GM21528 (cell line): ENCODE results near the gene ABR.
"Not testable (repeated sequence)": the region's sequence is repeated elsewhere in the genome, so short reads cannot be mapped to it uniquely, and the experiment has no call there.

Experiments
- ATAC-seq: cut with Tn5 transposase; IDR thresholded peaks from one replicate; pipeline ENCODE4 v1.9.1; 2021; ENCODE audit warnings: mild to moderate bottlenecking, moderate library complexity; ENCODE audit not compliant: unreplicated experiment, low FRiP score

ABR gene

DNA sequence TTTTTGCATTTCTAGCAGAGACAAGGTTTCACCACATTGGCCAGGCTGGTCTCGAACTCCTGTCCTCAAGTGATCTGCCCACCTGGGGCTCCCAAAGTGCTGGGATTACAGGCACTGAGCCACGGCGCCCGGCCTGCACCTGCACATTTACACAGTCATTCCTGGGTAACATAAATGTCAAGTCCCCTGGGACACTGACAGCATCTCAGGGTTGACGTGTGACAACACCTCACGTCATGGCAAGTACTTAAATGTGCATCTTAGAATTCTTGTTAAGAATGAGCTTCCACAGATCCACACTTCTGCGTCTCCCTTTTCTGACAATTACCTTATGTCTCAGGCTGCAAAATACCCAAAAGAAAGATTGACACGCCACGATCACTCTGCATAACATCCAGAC lies 80.5 kb downstream of the ABR start:
- no peak for ATAC-seq

DNA sequence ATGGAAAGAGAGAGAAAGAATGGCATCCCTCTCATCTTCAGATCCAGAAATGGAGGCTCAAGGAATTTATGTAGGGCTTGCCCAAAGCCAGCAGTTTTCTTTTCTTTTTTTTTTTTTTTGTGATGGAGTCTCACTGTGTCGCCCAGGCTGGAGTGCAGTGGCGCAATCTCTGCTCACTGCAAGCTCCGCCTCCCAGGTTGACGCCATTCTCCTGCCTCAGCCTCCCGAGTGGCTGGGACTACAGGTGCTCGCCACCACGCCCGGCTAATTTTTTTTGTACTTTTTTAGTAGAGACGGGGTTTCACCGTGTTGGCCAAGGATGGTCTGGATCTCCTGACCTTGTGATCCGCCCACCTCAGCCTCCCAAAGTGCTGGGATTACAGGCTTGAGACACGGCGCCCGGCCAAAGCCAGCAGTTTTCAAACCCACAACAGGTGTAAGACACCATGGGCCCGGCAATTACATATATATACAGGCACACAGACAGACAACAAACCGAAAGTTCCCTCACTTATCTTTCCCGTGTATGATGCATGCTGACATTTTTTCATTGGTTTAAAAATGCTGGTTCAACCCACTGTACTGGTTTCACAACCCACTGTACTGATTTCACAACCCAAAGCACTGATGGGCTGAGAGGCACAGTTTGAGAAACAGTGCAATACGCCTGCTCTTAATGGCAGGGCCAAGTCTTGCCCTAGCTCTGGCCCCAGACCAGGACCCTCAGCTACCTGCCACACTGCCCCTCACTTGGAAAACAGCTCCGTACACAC lies 81.6 kb downstream of the ABR start:
- not testable (repeated sequence) for ATAC-seq

DNA sequence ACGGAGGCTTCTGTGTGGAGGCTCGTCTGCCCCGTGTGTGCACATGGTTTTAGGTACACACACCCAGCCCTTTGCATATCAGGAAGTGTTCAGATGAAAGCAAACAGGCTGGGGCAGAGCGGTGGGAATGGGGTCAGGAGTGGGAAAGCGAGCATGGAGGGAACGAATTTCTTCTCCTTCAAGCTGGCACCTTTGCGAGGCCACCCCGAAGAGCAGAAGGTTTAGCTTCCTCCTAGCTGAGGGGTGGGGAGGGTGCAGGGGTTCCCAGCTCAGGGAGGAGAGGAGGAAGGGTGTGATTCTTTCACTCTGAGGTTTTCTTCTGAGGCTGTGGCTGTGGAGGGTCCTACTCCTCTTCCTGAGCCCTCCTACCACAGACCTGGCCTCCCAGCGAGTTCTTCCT lies 83.6 kb downstream of the ABR start:
- ATAC-seq: no peak

DNA sequence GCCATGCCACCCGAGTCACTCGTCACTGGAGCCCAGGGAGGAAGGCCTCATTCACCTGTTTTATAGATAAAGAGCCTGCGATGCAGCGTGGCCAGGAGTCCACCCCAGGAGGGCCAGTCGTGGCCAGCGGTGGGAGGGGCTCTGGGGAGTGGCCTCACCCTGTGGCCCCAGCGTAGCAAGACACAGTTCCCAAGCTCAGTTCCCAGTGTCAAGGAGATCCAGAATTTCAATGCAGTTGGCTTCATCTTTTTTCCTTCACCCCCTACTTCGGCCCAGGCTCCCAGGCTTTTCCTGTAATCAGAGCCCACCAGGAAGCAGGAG lies 84.0 kb downstream of the ABR start:
- ATAC-seq: no peak

DNA sequence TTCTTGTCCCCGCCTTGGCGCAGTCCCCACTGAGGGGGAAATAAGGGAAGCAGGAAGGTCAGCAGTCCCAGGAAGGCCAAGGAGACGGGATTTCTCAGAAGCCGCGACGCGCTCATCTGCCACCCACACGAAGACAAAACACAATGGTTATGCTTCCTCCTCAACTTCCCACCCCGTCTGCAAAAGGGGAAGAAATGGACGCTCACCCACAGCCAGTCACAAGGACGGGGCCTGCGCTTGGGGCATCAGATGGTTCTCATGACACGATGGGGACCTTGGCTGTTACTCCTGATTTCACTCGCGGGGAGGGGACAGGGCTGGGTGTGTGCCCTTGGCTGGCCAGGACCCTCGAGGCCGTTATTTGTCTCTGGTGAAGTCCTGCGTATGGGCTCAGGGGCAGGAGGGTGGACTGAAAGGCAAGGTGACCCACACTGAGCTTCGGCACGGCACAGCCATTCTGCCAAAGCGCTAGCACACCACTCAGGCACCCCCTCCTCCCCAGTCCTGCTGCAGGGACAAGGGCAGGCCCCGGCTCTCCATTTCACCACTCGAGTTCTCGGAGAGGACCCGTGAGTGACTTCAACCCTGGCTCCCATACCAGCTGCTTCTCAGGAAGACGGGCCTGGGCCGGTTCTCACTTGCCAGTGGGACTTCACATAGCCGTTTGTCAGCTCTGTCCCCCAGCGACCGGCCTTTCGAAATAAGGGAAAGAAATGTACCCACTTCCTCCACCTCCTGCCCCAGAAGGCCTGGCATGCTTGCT lies 84.5 kb downstream of the ABR start:
- no peak for ATAC-seq

DNA sequence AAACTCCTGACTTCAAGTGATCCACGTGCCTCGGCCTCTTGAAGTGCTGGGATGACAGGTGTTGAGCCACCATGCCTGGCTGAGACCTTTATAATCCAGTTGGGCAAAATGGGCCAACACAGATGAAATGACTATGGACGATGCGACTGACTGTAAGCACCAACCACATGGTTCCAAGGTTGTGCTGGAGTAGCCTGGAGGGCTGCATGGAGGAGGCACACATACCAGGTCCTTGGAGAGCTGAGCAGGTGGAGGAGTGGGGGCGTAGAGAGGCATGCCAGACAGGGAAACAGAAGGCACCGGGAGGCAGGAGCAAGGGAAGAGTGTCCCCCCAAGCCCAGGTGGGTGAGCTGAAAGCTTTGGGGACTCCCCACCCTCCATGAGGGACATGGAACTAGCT lies 85.2 kb downstream of the ABR start:
- ATAC-seq: no peak

DNA sequence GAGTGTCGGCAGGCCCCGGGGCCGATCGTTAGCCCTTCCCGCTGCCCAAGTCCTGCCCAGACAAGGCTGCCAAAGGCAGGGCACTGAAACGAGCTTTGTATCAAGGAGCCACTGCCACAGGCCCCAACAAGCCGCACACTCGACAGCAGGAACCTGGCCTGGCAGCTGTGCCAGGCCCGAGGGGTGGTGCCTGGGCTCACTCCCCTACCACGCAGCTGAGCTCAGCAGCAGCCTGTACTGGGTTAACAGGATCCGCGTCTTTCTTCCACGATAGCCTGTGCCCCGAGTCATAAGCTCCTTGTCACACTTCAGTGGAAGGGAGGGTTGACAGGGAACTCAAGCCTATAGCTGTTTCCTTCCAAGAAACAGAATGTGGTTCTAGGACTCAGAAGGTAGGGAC lies 87.9 kb downstream of the ABR start:
- ATAC-seq: no peak

DNA sequence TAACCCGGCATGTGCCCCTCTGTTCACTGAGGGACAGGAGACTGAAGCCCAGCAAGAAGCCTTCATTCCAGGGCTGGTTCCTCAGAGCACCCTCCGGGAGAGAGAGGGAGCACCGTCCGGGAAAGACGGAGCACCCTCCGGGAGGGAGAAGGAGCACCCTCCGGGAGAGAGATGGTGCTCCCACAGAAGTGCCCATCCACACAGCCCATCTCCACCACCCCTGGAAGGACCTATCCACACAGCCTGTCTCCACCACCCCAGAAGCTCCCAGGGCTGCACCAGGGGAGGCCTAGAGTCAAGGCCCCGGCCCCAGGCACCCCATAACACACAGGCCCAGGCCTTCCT lies 88.6 kb downstream of the ABR start:
- ATAC-seq: no peak

DNA sequence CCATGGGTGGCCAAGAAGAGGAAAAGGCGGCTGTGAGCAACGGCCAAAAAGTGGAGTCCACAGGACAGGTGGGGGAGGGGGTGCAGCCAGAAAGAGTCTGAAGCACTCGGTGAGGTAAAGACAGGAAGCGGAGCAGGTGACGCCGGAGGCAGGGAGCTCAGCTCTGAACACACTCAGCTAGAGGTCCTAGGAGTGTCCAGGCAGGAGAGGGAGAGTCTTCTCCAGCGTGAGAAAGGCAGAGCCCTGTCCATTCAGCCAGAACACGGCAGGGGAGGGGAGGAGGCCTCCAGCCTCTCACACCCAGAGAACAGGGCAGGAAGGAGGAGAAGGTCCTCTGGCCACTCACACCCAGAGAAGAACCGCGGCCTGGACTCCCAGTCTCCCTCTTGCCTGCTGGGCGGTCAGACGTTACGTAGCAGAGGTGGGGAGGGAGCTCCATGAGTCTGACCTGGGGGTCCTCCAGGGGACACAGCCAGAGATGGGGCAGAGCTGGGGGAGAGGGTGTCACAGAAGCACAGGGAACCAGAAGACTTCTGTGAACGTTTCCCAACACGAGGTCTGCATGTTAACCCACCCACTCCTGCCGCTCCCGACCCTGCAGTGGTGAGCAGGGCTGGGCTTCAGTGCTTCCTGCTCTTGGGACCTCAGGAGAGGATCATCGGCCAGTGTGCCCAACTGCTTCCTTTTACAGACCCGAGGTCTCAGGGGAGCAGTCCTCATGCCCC lies 89.2 kb downstream of the ABR start:
- ATAC-seq: no peak

DNA sequence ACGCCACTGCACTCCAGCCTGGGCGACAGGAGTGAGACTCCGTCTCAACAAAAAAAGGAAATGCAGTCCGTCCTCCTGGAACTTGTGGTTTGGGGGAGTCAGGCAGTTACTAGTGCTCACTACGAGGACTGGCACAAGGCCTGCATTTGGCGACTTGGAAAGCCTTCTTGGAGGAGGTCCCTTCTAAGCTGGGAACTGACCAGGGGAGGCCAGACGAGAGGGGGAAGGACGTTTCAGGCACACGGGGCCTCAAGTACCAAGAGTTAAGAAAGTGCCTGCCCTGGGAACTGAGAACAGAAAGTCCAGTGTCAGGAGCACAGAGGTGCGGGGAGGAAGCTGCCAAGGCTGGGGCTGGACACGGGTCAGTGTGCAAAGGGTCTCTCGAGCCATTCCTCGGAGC lies 89.9 kb downstream of the ABR start:
- no peak for ATAC-seq

DNA sequence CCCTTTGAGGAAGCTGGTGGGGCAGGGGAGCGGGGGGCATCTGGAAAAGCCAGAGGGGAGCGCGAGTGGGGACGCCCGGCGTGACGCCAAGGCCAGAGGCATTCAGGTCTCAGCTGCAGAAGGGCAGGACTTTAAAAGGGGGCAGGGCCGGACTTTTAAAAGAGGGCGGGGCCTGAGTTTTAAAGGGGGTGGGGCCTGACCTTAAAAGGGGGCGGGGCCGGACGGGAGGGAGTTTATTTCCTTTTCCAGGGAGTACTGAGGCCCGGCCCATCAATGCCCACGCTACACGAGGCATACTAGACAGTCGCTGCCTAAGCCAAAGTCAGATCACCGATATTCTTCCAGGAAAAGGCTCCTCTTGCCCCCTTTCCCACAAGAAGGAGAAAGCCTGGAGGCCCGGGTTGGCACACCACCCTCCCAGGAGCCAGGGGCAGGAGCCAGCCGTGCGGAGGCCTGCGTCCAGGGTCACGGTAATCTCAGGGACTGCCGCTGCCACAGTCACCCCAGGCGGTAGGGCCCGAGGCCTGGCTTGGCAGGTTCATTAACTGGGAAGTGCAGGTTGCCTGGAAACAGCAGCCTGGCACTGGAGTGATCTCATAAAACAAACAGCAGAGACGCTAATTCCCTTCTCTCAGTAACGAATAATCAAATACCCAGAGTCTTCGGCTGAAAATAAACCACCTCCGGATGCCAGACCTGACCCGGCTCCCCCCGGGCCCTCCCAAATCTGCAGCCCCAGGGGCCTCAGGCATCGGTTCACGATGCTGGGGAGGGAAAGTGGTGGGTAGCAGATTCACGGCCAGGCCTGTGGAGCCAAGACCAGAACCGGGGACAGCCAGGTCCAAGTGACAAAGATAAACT lies 92.2 kb downstream of the ABR start:
- no peak for ATAC-seq

DNA sequence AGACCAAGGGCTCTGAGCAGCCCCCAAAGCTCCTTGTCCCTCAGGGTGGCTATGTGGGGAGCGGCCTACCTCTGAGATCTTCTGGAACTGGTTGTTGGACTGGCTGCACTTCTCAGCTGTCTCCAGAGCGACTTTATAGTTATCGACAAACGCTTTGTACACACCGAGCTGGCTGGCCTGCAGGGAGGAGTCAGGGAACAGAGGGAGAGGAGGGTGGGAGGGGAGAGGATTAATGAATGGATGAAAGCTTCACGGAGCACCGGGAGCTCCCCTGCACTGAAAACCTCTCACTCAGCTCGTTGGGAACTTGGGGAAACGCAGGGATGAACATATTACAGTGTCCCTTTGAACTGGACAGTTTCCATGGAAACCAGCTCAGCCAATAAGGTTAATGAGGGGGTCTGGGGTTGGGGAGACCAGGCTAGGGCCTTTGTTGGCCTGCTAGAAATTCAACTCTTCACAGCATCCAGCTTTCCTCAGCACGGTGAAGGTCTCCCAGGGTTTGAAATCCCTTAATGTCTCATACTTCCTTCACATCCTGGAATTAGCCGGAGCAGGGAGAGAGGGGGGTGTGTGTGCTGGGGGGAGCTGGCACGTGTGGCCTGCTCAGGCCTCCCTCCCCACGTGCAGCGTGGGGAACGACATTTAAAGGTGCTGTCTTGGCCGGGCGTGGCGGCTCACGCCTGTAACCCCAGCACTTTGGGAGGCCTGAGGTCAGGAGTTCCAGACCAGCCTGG lies 96.2 kb downstream of the ABR start:
- ATAC-seq: no peak

DNA sequence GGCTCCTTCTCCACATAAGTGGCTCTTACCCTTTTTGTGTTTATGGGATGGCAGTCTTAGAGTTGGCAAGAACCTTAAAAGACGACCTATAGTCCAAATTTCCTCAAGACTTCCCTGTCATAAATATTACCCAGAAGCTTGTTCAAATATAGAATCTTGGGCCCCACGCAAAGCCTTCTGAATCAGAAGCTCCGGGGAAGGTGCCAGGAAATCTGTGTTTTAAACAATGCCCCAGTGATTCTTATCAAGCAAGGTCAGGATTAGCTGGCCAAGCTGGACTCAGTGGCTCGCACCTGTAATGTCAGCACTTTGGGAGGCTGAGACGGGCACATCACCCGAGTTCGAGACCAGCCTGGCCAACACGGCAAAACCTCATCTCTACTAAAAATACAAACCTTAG lies 97.2 kb downstream of the ABR start:
- no peak for ATAC-seq

DNA sequence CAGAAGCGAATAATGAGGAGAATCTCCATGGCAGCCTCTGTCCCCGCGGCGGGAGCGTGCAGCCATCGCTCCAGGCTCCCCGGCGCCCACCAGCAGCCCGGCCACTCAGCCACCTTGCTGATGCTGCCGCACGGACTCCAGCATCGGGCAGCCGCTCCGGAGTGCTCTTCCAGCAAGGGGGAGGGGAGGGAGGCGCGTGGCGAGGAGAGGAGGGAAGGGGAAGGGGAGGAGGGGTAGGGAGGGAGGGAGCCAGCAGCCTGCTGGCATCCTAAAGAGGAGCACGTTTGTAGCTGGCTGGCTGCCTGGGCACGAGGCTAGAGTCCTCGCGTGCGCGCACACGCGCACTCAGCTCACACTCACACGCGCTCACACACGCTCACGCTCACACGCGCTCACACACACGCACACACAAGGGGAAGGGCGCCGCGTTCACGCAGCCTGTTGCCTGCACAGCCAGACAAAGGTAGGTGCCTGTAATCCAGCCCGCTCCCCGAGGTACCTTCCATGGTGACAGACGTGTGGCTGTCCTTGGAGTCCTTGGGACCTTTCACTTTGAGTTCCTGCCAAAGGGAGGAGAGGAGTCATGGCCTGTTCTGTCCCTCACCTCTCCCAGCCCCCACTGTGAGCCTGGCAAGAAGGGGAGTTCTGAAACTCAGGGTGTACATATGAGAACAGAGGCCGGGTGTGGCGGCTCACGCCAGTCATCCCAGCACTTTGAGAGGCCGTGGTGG lies 100.8 kb downstream of the ABR start:
- ATAC-seq: no peak

DNA sequence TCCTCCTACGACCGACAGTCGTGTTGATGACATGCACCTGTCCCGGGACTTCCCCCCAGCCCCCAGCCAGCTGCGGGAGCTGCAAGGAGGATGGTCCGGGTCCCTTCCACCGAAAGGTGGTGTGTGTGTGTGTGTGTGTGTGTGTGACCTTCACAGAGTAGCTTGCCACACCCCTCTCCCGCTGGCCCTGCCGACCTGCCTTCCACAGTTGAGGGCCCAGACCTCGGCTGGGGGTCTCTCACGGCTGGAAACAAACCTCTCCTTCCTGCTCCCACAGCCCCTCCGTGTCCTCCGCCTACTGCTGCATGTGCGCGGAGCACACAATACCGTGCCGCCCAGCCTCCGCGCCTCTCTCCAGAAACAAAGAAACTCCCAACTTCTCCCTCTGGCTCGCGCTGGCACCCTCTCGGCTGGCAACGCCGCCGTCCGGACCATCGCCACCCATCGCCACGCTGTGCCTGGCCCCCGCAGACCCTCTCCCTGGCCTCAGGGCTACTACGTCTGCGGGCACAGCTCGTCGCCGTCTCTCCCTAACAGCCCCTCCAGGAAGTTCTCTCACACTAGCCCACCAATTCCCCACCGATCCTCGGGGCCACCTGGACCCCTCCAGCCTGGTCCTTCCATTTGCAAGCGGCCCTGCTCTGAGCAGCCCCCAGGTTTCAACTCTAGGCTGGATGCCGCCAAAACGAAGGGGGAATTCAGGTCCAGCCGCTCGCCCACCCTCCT lies 101.6 kb downstream of the ABR start:
- no peak for ATAC-seq

DNA sequence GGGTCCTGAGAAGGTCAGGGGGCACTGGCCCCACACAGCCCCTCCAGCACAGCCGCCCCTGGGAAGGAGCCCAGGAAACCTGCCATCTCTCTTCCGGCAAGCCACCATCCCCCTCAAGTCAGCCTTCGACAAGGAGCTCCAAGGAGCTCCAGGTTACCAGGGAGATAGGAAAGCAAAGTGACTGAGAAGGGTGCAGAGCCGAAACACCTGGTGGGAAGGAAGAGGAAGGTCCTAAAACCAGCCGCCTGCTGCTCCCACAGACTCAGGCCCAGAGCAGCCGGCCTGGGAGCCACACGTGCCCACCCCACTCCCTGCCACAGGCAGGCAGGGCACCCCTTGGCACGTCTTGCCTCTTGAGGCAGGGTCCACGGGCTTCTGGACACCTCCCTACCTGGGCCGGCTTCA lies 102.2 kb downstream of the ABR start:
- no peak for ATAC-seq

DNA sequence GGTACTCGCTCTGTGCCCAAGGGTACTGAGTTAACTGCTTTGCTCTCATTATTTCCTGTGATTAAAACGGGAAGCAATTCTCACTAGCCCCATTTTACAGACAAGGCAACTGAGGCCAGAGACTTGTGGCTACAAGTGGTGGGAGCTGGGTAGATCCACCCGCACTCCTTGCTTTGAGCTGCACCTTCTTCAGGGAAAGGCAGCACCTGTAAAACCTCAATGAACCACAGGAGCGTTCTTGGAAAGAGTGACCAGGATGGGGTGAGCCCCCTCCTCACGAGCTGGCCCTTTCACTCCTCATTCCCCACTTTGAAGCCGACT lies 102.8 kb downstream of the ABR start:
- ATAC-seq: no peak

DNA sequence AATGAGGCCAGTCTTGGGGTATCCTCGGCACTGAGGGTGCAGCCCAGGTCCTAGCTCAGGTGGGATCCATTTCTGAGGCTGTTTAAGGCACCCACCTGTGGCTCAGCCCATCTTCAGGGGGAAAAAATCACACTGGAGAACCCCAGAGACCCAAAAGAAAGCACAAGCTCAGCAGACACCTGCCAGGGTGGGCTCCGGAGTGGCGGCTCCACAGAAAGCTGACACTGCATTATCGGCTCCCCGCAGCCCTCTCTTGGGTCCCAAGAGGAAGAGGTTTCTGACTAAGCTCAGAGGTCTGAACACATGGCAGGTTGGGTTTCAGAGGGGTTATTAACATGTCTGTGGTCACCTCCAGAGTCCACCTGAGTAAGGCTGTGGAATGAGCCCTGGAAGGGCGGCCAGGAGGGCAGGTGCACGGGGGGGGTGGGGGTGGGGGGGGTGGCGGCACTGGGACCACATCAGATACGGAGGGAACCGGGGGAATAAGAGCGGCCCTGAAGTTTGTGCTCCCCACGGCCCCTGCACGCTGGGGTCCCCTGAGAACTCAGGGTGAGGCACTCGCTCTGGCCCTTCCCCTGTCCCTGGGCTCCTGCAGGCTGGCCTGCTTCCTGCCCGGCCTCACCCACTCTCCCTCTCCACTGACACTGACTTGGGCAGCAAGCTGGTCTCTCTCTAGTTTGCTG lies 103.3 kb downstream of the ABR start:
- no peak for ATAC-seq
